CD4-positive, alpha-beta T cell treated with Interleukin-15 for 4 hours (primary cell): Measurements from ENCODE around the gene PALS1.
A peak's percentile ranks its signal among the peaks of the same experiment; 100 is the strongest.
"Not testable (repeated sequence)": the region's sequence is repeated elsewhere in the genome, so short reads cannot be mapped to it uniquely, and the experiment has no call there.

ENCODE experiments used
- DNase-seq: peaks from one replicate; pipeline ENCODE4 v3.0.0-alpha.2; 2020; ENCODE audit warnings: low spot score

The PALS1 gene

DNA sequence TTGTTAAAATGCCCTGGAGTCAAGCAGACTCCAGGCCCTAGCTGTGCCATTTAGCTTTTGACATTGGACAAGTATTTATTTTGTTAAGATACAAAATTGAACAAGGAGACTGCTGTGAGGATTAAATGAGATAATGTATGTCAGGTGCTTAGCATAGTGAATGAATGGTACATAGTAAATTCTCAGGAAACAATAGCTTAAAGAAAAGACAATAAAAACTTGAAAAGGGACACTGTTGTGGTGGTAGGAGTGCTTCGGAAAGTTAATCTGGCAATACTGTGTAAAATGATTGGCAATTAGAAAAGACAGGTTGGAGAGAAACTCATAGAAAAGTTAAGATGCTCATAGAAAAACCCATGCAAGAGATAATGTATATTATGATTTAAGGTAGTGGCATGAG lies 19.7 kb downstream of the PALS1 start:
- no peak for DNase-seq

DNA sequence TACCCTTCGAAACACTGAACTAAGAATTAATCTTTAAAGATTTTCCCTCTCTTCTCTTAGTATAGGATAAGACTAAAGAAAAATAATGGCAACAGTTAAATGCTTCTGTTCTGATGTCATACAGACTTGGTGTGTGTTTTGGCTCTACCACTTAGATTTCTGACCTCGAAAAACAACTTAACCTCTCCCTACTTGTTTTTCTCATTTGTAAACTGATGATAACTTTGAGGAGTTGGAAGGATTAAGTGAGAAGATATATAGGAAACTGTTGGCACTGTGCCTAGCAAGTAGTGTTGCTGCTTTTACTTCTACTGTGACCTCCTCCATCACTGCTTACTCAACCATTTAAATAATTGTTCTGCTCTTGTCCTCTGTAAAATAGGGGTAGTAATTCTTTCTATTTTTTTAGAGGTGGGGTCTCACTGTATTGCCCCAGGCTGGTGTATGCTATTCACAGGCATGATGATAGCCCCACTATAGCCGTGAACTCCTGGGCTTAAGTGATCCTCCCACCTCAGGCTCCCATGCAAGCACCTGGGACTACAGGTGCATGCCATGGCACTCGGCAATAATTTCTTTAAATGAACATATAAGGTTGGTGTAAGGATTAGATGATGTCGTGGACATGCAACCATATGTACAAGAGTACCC lies 22.4 kb downstream of the PALS1 start:
- DNase-seq, result no peak

DNA sequence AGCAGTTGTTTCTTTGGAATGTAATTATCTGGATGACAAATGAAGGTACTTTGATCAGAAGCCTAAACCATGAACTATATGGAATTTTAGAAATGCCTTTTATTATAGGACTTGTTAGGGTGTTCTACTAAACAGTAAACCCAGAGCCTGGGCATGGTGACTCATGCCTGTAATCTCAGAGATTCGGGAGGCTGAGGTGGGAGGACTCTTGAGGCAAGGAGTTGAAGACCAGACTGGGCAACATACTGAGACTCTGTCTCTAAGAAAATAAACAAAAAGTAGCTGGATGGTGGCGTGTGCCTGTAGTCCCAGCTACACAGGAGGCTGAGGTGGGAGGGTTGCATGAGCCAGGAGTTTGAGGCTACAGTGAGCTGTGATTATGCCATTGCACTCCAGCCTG lies 23.9 kb downstream of the PALS1 start:
- DNase-seq, result no peak

DNA sequence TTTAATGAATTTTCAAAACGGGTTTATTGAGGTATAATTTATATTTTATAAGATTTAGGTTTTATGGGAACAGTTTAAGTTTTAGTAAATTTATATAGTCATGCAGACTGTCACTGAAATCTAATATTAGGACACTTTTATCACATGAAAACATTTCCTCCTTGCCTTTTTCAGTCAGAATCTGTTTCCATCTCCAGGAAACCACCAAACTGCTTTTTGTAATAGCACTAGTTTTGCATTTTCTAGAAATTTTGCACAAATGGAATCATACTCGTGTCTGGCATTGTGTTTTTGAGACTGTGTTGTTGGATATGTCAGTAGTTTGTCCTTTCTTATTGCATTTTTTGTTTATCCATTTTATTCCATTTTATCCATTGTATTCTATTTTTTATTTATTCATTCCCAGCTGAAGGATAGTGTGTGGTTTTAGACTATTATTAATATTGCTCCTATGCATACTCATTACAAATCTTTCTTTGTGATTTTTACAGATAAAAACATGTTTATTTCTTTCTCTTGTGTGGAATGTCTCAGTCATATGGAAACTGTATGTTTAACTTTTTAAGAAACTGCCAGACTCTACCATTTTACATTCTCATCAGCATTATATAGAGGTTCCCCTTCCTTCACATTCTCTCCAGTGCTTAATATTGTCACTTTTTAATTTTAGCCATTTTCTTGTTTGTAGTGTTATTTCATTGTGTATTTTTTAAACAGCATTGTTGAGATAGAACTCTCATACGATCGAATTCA lies 26.5 kb downstream of the PALS1 start:
- no peak for DNase-seq

DNA sequence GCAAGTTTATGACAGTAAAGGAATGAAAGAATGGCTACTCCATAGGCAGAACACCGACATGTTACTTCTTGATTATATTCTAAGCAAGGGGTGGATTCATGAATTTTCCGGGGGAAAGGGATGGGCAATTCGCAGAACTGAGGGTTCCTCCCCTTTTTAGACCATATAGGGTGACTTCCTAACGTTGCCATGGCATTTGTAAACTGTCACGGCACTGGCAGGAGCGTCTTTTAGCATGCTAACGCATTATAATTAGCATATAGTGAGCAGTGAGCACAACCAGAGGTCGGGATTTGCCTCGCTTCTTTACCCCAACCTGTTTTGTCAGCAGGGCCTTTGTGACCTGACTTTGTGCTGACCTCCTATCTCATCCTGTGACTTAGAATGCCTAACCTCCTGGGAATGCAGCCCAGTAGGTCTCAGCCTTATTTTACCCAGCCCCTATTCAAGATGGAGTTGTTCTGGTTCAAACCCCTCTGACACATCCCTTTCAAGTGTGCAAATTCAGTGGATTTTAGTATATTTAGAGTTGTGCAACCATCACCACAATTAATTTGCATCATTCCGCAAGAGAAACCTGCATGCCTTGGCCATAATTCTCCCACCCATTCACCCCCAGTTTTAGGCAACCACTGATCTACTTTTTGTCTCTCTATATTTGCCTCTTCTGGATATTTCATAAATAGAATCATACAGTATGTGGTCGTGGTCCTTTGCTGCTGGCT lies 27.4 kb downstream of the PALS1 start:
- DNase-seq, result no peak

DNA sequence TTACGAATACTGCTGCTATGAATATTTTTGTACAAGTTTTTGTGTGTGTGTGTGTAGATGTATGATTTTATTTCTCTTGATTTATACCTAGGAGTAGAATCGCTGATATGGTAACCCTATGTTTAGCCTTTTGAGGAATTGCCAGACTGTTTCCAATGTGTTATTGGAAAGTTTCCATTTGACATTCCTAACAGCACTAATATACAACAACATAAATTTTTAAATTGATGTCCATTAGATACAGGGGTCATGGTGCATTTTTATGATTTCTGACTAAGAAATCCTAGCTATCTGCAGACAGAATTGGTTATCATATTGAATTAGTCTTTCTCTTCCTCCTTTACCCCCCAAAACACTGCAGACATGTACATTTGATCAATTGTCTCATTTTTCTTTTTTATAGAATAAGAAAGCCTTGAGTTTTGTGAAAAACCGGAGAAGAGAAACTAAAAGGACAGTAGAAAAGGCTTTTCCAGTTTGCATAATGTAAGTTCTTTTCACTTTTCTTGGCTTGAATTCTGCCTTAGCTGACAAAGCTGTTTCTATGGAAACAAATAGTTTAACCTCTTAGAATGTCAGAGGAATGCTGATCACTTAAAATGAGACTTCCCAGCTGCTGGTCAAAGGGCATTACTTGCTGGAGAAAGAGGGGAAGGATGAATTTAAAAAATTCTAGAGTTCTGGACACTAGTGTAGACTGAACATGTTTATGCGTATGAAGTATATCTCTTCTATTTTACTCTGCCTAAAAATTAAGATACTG lies 28.2 kb downstream of the PALS1 start:
- no peak for DNase-seq

DNA sequence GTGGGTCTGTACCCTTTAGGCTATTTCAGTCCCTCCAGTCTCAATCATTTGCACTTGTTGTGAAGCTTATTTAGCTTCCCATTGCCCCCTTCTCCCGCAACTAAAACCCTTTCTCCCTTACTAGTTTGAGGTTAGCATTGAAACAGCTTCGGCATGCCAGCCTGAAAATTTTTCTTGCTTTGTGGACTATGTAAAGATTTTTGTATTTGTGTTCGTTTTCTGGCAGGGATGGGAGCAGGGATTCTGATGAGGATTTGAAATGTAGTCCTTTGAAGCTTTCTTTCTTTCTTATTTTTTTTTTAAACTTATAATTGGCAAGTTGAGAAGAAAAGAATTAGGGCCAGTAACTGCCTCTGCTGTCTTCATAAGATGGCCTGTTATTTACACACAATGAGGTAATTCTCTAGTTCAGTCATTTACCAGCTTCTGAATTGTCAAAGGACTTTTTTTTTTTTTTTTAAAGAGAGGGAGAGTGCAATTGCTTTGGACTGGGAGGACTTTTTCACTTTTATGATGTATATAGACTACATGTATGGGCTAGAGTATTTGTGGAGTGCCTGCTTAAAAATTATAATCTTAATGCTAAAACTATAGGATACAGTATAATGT lies 29.0 kb downstream of the PALS1 start:
- no peak for DNase-seq

DNA sequence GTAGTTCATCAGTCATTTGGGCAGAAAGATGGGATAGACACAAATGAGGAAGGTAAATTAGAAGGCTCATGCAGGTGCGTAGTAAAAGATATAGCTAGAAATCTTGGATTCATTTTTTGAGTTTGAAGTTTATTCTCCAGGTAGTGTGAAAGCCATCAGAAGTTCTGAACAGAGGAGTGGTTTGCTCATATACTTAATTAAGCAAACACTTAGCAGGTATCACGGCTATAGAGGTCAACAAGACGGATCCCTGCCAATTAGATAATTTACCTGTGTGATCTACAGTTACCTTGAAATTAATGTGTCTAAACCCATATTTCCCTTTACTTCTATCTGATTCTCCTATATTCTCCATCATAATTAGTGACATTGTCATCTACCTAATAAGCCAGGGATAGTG lies 29.7 kb downstream of the PALS1 start:
- DNase-seq, result no peak

DNA sequence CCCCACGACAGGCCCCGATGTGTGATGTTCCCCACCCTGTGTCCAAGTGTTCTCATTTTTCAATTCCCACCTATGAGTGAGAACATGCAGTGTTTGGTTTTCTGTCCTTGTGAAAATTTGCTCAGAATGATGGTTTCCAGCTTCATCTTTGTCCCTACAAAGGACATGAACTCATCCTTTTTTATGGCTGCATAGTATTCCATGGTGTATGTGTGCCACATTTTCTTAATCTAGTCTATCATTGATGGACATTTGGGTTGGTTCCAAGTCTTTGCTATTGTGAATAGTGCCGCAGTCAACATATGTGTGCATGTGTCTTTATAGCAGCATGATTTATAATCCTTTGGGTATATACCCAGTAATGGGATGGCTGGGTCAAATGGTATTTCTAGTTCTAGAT lies 32.0 kb downstream of the PALS1 start:
- not testable (repeated sequence) for DNase-seq

DNA sequence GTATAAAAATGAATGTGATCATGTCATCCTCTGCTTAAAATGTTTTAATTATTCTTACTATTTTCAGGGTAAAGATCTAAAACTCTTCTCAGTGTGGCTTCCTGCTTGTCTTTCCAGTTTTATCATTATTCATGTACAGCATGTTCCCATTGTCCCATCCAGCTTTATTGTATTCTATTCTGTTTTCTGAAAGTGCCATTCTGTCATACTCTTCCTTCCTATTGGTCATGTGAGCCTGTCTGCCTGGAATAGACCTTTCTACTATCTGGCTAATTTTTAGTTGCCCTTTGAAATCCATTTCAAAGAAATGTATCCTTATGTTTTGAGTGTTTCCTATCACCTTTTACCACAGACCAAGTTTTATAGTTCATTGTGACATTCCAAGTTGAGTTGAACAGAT lies 34.9 kb downstream of the PALS1 start:
- no peak for DNase-seq

DNA sequence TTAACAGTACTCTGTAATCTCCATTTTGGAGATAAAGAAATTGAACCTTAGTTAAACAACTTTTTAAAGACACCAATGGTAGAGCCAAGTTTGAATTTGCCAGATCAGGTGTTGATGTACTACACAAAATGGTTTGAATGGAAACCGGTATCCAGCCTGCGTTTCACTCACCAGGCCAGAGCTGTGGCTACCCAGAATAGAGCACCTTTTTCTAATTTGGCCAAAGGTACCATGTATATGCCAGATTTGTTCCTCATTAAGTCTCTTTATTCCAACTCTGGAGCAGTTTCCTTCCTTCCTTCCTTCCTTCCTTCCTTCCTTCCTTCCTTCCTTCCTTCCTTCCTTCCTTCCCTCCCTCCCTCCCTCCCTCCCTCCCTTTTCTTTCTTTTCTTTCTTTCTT lies 39.3 kb downstream of the PALS1 start:
- DNase-seq, result no peak

DNA sequence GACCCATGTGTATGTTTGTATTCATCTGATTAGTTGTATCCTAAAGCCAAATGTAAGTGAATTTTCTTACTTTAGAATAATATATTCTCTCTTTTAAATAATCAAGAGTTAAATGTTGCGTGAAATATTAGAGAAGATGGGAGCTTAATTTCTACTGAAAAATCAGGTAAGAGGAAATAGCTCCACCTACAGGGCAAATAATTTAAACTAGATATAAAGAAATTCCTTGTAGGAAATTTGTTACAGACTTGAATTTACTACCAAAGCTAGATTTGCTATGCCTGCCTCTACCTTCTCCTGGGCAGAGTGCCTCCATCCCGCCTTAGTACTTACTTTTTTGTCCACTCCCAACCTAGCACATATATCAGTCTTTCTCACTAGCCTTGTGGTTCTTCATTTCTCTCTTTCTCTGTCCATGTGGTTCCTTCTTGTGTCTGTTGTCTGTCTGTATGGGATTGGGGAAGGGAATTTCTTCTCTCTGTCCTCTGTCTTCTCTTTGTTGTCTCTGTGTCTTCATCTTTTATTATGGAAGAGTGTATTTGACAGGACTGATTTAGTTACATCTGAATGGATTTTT lies 44.7 kb downstream of the PALS1 start:
- peak; percentile 23 for DNase-seq
